BLaER1 treated with 17β-estradiol and CSF1 and Interleukin-3, amounts not matched to agents 10 nM and 100 nM (cell line): ENCODE data around the gene MAGI2.

ENCODE experiments used
- H3K27ac ChIP-seq, 11 experiments: shearing (Covaris generic); formaldehyde crosslinking; 2 replicates each; pipeline ENCODE4 v1.8.1; 2022
- H3K27me3 ChIP-seq, 11 experiments: shearing (Covaris generic); formaldehyde crosslinking; 2 replicates each; pipeline ENCODE4 v1.8.1; 2022
- H3K36me3 ChIP-seq, 11 experiments: shearing (Covaris generic); formaldehyde crosslinking; 2 replicates each; pipeline ENCODE4 v1.8.1; 2022
- H3K4me1 ChIP-seq, 10 experiments: shearing (Covaris generic); formaldehyde crosslinking; 2 replicates each; pipeline ENCODE4 v1.8.1; 2022
- H3K4me2 ChIP-seq, 11 experiments: shearing (Covaris generic); formaldehyde crosslinking; 2 replicates each; pipeline ENCODE4 v1.8.1; 2022
- H3K4me3 ChIP-seq, 10 experiments: shearing (Covaris generic); formaldehyde crosslinking; 2 replicates each; pipeline ENCODE4 v1.8.1; 2022
- H3K9ac ChIP-seq, 11 experiments: shearing (Covaris generic); formaldehyde crosslinking; 2 replicates each; pipeline ENCODE4 v1.8.1; 2022
- H3K9me3 ChIP-seq, 11 experiments: shearing (Covaris generic); formaldehyde crosslinking; replicated peaks in 1 of 11; 2 replicates each; pipeline ENCODE4 v1.8.1; 2022
- H4K20me1 ChIP-seq, 11 experiments: shearing (Covaris generic); formaldehyde crosslinking; 2 replicates each; pipeline ENCODE4 v1.8.1; 2022
- Cebpa-rat ChIP-seq, 11 experiments: shearing (Covaris generic); IDR thresholded peaks; 2 replicates each; pipeline ENCODE4 v1.8.1; 2022

Gene MAGI2

GRCh38 chr7:79132844-79133451 lies 320.5 kb downstream of the MAGI2 start:
- Histone ChIP-seq H3K27ac (no peak overlapping the region), H4K20me1 (no peaks in the 10 kb centered on the region), H3K4me3 (no peak overlapping the region), H3K4me1 (no peaks in the 10 kb centered on the region), H3K36me3 (no peaks in the 10 kb centered on the region), H3K27me3 (no peaks in the 10 kb centered on the region), H3K9ac (no peak overlapping the region), H3K4me2 (no peak overlapping the region), H3K9me3 (peaks cover 0 to 3% (median 0%) of the 10 kb centered on the region in 11 experiments; a peak in 1 of 22 replicates)
- TF ChIP-seq Cebpa-rat (IDR thresholded peaks at IDR 0.05) = no peak

- no peaks in the 10 kb centered on the region for H3K4me1 ChIP-seq
- TF ChIP-seq Cebpa-rat (IDR thresholded peaks at IDR 0.05) = no peak
- no peaks in the 10 kb centered on the region for H3K9me3 ChIP-seq
- H3K27ac ChIP-seq = no peak overlapping the region
- H3K4me2 ChIP-seq = no peak overlapping the region
- no peaks in the 10 kb centered on the region for H4K20me1 ChIP-seq
- no peak overlapping the region for H3K9ac ChIP-seq
- H3K27me3 ChIP-seq = no peaks in the 10 kb centered on the region
- H3K36me3 ChIP-seq = no peaks in the 10 kb centered on the region
- H3K4me3 ChIP-seq = no peak overlapping the region
Measured at GRCh38 chr7:79130715-79131114, 322.8 kb downstream of the MAGI2 start.

- Histone ChIP-seq H3K9me3 (no peaks in the 10 kb centered on the region), H3K27me3 (no peaks in the 10 kb centered on the region), H3K4me1 (peaks cover 0 to 2% (median 0%) of the 10 kb centered on the region in 10 experiments; a peak in 1 of 20 replicates), H3K36me3 (no peaks in the 10 kb centered on the region), H4K20me1 (no peaks in the 10 kb centered on the region), H3K4me2 (no peak overlapping the region), H3K27ac (no peak overlapping the region), H3K9ac (no peak overlapping the region), H3K4me3 (no peak overlapping the region)
- TF ChIP-seq Cebpa-rat (IDR thresholded peaks at IDR 0.05) = no peak
Measured at GRCh38 chr7:79124331-79124730, 329.1 kb downstream of the MAGI2 start.

DNA sequence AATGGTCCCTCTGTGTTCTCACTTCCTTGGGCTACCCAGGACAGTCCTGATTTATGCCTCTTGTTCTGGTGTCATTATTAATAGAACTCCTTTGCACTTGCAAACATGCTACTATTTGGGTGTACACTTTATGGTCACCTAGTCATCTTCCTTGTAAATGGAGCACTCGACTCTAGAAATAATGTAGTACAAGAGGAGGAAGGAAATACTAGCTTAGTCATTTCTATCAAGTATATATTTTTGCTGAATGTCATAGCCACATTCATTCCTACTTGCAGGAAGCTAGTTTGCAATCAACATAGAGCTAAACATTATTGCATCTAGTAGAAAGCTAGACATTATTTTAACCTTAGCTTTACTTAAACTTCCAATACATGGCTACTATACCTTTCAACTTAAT lies 335.3 kb downstream of the MAGI2 start:
- H3K36me3 ChIP-seq = no peaks in the 10 kb centered on the region
- H4K20me1 ChIP-seq = no peaks in the 10 kb centered on the region
- peak overlapping the region in 4 of 11 experiments; percentile 39 to 76 (median 56); a peak in 8 of 22 replicates for H3K4me2 ChIP-seq
- no peak overlapping the region for H3K9ac ChIP-seq
- peaks cover 0 to 26% (median 2%) of the 10 kb centered on the region in 10 experiments; a peak in 9 of 20 replicates for H3K4me1 ChIP-seq
- H3K27ac ChIP-seq = no peak overlapping the region
- TF ChIP-seq Cebpa-rat (IDR thresholded peaks at IDR 0.05) = no peak
- H3K9me3 ChIP-seq = no peaks in the 10 kb centered on the region
- no peaks in the 10 kb centered on the region for H3K27me3 ChIP-seq
- H3K4me3 ChIP-seq = no peak overlapping the region

- Histone ChIP-seq H3K4me1 (peaks cover 0 to 7% (median 4%) of the 10 kb centered on the region in 10 experiments; a peak in 11 of 20 replicates), H3K36me3 (no peaks in the 10 kb centered on the region), H3K27ac (no peak overlapping the region), H3K4me2 (no peak overlapping the region), H3K9ac (no peak overlapping the region), H3K4me3 (no peak overlapping the region), H3K9me3 (0 out of 22 replicates have a peak, but pooled peaks cover 0 to 13% (median 0%) of the 10 kb centered on the region in 11 experiments), H3K27me3 (peaks cover 0 to 59% (median 0%) of the 10 kb centered on the region in 11 experiments; a peak in 6 of 22 replicates), H4K20me1 (no peaks in the 10 kb centered on the region)
- no peak for TF ChIP-seq Cebpa-rat (IDR thresholded peaks at IDR 0.05)
Measured at GRCh38 chr7:79096361-79096805, 357.1 kb downstream of the MAGI2 start.

GRCh38 chr7:79093421-79093820 lies 360.0 kb downstream of the MAGI2 start:
- H3K4me1 ChIP-seq = peaks cover 10 to 18% (median 16%) of the 10 kb centered on the region in 10 experiments; a peak in 19 of 20 replicates
- peaks cover 0 to 26% (median 11%) of the 10 kb centered on the region in 11 experiments; a peak in 15 of 22 replicates for H3K9me3 ChIP-seq
- no peak overlapping the region for H3K4me2 ChIP-seq
- no peak for TF ChIP-seq Cebpa-rat (IDR thresholded peaks at IDR 0.05)
- no peak overlapping the region for H3K4me3 ChIP-seq
- H3K27ac ChIP-seq = no peak overlapping the region
- H3K27me3 ChIP-seq = peaks cover 0 to 79% (median 0%) of the 10 kb centered on the region in 11 experiments; a peak in 7 of 22 replicates
- no peak overlapping the region for H3K9ac ChIP-seq
- no peaks in the 10 kb centered on the region for H3K36me3 ChIP-seq
- no peaks in the 10 kb centered on the region for H4K20me1 ChIP-seq

GRCh38 chr7:79091661-79092060 lies 361.8 kb downstream of the MAGI2 start:
- Histone ChIP-seq H3K4me1 (peaks cover 10 to 18% (median 16%) of the 10 kb centered on the region in 10 experiments; a peak in 19 of 20 replicates), H3K9me3 (peaks cover 0 to 29% (median 14%) of the 10 kb centered on the region in 11 experiments; a peak in 17 of 22 replicates), H3K27ac (peak overlapping the region in 2 of 11 experiments; percentile 0 to 70; a peak in 2 of 22 replicates), H4K20me1 (no peaks in the 10 kb centered on the region), H3K36me3 (no peaks in the 10 kb centered on the region), H3K4me3 (no peak overlapping the region), H3K4me2 (peak overlapping the region in 8 of 11 experiments; percentile 1 to 63 (median 18); a peak in 11 of 22 replicates), H3K27me3 (peaks cover 0 to 78% (median 0%) of the 10 kb centered on the region in 11 experiments; a peak in 7 of 22 replicates), H3K9ac (no peak overlapping the region)
- peak in 3 of 11 experiments; percentile 11 to 52 (median 37); a peak in 2 of 22 replicates for TF ChIP-seq Cebpa-rat (IDR thresholded peaks at IDR 0.05)

- Histone ChIP-seq H3K4me2 (peak overlapping the region; percentile 8 to 73 (median 52); a peak in 20 of 22 replicates), H3K9ac (0 out of 22 replicates have a peak overlapping the region, but pooled peaks of 1 of the 11 experiments have one; percentile 3), H3K9me3 (peaks cover 0 to 33% (median 14%) of the 10 kb centered on the region in 11 experiments; a peak in 17 of 22 replicates), H4K20me1 (no peaks in the 10 kb centered on the region), H3K27me3 (peaks cover 0 to 79% (median 0%) of the 10 kb centered on the region in 11 experiments; a peak in 7 of 22 replicates), H3K4me3 (no peak overlapping the region), H3K36me3 (no peaks in the 10 kb centered on the region), H3K27ac (peak overlapping the region in 3 of 11 experiments; percentile 13 to 70 (median 31); a peak in 5 of 22 replicates), H3K4me1 (peaks cover 10 to 18% (median 16%) of the 10 kb centered on the region in 10 experiments; a peak in 19 of 20 replicates)
- no peak for TF ChIP-seq Cebpa-rat (IDR thresholded peaks at IDR 0.05)
Measured at GRCh38 chr7:79091011-79091410, 362.5 kb downstream of the MAGI2 start.

DNA sequence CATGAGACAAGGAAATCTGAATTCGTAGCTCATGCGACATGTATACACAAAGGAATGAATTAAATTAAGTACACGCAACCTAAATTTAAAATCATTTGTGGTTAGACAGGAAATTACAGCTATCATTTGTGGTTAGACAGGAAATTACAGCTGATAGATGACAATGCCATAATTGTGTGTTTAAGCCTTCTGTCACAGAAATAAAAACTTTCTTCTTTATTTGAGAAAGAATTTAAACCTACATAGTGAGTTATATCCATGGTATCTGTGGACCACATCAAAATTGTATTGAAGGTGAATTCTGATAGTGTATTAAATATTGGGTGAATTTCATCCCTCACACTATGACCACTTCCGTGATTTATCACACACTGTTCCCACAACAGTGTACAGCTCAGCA lies 362.9 kb downstream of the MAGI2 start:
- TF ChIP-seq Cebpa-rat (IDR thresholded peaks at IDR 0.05) = no peak
- peaks cover 10 to 18% (median 16%) of the 10 kb centered on the region in 10 experiments; a peak in 19 of 20 replicates for H3K4me1 ChIP-seq
- H3K4me2 ChIP-seq = peak overlapping the region; percentile 8 to 73 (median 52); a peak in 20 of 22 replicates
- peaks cover 0 to 37% (median 14%) of the 10 kb centered on the region in 11 experiments; a peak in 17 of 22 replicates for H3K9me3 ChIP-seq
- H3K27me3 ChIP-seq = peaks cover 0 to 80% (median 0%) of the 10 kb centered on the region in 11 experiments; a peak in 7 of 22 replicates
- H3K9ac ChIP-seq = 0 out of 22 replicates have a peak overlapping the region, but pooled peaks of 1 of the 11 experiments have one; percentile 3
- no peaks in the 10 kb centered on the region for H4K20me1 ChIP-seq
- no peak overlapping the region for H3K4me3 ChIP-seq
- H3K36me3 ChIP-seq = no peaks in the 10 kb centered on the region
- peak overlapping the region in 3 of 11 experiments; percentile 13 to 70 (median 31); a peak in 4 of 22 replicates for H3K27ac ChIP-seq
